ENCODE results near the gene PTPRN. TPM values are rescaled to one million over a fixed set of nuclear protein-coding genes. Genes with fewer than 3 reads are reported as not detected.
A peak's percentile ranks its signal among the peaks of the same experiment; 100 is the strongest.

Gene PTPRN
- total and polyA plus RNA-seq, 2 experiments from 2014 or later, result 5.1 to 22.1 TPM

- peak overlapping the region; percentile 57 for H3K4me3 ChIP-seq
- peaks cover 49% of the 10 kb centered on the region for H3K27me3 Mint-ChIP-seq (ENCODE audit: insufficient read depth, low read depth, poor library complexity)
- H3K27me3 ChIP-seq (ENCODE audit: insufficient read depth), result peaks cover 71% of the 10 kb centered on the region
- H3K9me3 Mint-ChIP-seq, result no peaks in the 10 kb centered on the region
- H2AFZ ChIP-seq, result no peak overlapping the region; the same call in 1 of the 2 replicates
- H3K27ac ChIP-seq (ENCODE audit: low read depth), result no peak overlapping the region
- DNase-seq (ENCODE audit: low spot score) (peak; percentile 68), ATAC-seq (peak; percentile 83)
- peak overlapping the region; percentile 58 for H3K4me3 Mint-ChIP-seq
- no peaks in the 10 kb centered on the region for H3K79me2 ChIP-seq (replicated peaks; ENCODE audit: insufficient read depth)
- H3K27ac Mint-ChIP-seq, result no peak overlapping the region
- H3F3A ChIP-seq (replicated peaks; ENCODE audit: low read depth), result no peaks in the 10 kb centered on the region
- peak; percentile 96 for TF ChIP-seq REST (IDR thresholded peaks at IDR 0.05; ENCODE audit: unreplicated experiment)
- no peak for TF ChIP-seq ZNF331 (CRISPR knock-in tag; IDR thresholded peaks at IDR 0.05; ENCODE audit: low read depth)
- no peak for TF ChIP-seq ZNF114 (CRISPR knock-in tag; IDR thresholded peaks at IDR 0.05)
- no peak for TF ChIP-seq NANOG (IDR thresholded peaks at IDR 0.05; ENCODE audit: borderline replicate concordance)
- TF ChIP-seq CREB1 (CRISPR knock-in tag; IDR thresholded peaks at IDR 0.05; ENCODE audit: low read depth), result no peak
- peak; percentile 34 for TF ChIP-seq EZH2 (IDR thresholded peaks at IDR 0.05; ENCODE audit: low read depth, unreplicated experiment)
- no peak for TF ChIP-seq POLR2AphosphoS5 (IDR thresholded peaks at IDR 0.05; ENCODE audit: low read depth)
- no peak for TF ChIP-seq EZH2phosphoT487 (IDR thresholded peaks at IDR 0.05; ENCODE audit: unreplicated experiment)
- no peak for TF ChIP-seq ZNF462 (CRISPR knock-in tag; IDR thresholded peaks at IDR 0.05)
- no peak for TF ChIP-seq CTCF (conservative IDR thresholded peaks at IDR 0.05; ENCODE audit: low read depth in 2 of 2)
- TF ChIP-seq STAT1 (IDR thresholded peaks at IDR 0.05; ENCODE audit: unreplicated experiment), result no peak
- peaks cover 10% of the 10 kb centered on the region for H3K4me1 Mint-ChIP-seq
- no peaks in the 10 kb centered on the region for H3K36me3 ChIP-seq (ENCODE audit: insufficient read depth)
- peaks cover 3% of the 10 kb centered on the region; the same call in 1 of the 2 replicates for H3K4me1 ChIP-seq (ENCODE audit: insufficient read depth)
- H3K9me2 ChIP-seq (ENCODE audit: insufficient read depth), result no peaks in the 10 kb centered on the region
- H3K4me2 ChIP-seq, result peak overlapping the region; percentile 84
- no peaks in the 10 kb centered on the region for H3K36me3 Mint-ChIP-seq (ENCODE audit: low read depth)
- 0 out of 2 replicates have a peak, but pooled peaks cover 4% of the 10 kb centered on the region for H4K20me1 ChIP-seq (replicated peaks; ENCODE audit: insufficient read depth)
Observed at GRCh38 chr2:219331560-219332213, 22.5 kb upstream of the PTPRN start.

Data from GM23338 (cell line).